ENCODE data around the gene ARHGAP10. TPM values are rescaled to one million over a fixed set of nuclear protein-coding genes. Genes with fewer than 3 reads are reported as not detected.

ARHGAP10 gene
- total RNA-seq, 2 donors from 2014 or later = 23.9 to 28.7 TPM

DNA sequence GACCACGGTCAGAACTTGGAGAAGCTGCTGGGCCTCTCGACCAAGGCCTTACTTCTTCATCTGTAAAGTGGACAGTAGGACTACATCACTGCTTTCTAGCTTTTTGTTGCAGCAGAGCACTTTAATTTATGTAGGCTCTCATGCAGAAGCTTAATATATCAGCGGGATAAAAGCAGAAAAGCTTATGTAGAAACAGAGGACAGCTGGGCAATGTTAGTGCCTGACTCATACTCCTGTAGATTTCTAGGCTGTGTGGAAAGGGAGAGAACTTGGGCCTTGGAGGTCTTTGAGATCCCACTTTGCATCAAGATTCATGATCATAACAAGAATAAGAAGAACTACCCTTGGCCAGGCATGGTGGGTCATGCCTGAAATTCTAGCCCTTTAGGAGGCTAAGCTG is 91.2 kb downstream of the ARHGAP10 start:
- intact Hi-C loops (cut with DNase I) = no loop called here
- Histone ChIP-seq H3K27me3 (no peaks in the 10 kb centered on the region), H3K27ac (peak overlapping the region in 3 of 4 donors; percentile 56 to 71 (median 63)), H3K4me3 (no peak overlapping the region), H3K9me3 (no peaks in the 10 kb centered on the region), H3K36me3 (replicated peaks in 1 of 2; ENCODE audit: insufficient read depth in 1 of 2, low read depth in 2 of 2) (no peaks in the 10 kb centered on the region), H3K4me1 (peaks cover 63% of the 10 kb centered on the region)
- DNase-seq (no peak), ATAC-seq (no peak)
- TF ChIP-seq POLR2A (IDR thresholded peaks at IDR 0.05) (no peak), CTCF (IDR thresholded peaks at IDR 0.05) (no peak)
- WGBS, 2 donors = 94 to 96% methylated on average over 3 of the region's 3 CpGs

DNA sequence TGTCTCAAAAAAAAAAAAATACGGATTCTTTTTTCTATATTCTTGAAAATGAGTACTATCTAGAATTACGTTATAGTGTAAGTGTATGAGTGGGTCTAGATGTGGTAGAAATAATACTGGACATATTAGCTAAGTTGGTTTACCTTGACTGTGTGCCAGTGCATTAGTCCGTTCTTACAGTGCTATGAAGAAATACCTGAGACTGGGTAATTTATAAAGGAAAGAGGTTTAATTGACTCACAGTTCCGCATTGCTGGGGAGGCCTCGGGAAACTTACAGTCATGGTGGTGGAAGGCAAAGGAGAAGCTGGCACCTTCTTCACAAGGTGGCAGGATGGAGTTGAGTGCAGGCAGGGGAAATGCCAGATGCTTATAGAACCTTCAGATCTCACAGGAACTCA is 92.4 kb downstream of the ARHGAP10 start:
- no peak for TF ChIP-seq CTCF (IDR thresholded peaks at IDR 0.05)
- TF ChIP-seq POLR2A (IDR thresholded peaks at IDR 0.05) = no peak
- Histone ChIP-seq H3K4me3 (no peak overlapping the region), H3K27ac (no peak overlapping the region), H3K27me3 (no peaks in the 10 kb centered on the region), H3K36me3 (replicated peaks in 1 of 2; ENCODE audit: insufficient read depth in 1 of 2, low read depth in 2 of 2) (no peaks in the 10 kb centered on the region), H3K9me3 (no peaks in the 10 kb centered on the region), H3K4me1 (peaks cover 71% of the 10 kb centered on the region)
- WGBS, 2 donors = 77 to 78% methylated on average over 5 of the region's 5 CpGs
- ATAC-seq (no peak), DNase-seq (no peak)
- intact Hi-C loops (cut with DNase I) = no loop called here

DNA sequence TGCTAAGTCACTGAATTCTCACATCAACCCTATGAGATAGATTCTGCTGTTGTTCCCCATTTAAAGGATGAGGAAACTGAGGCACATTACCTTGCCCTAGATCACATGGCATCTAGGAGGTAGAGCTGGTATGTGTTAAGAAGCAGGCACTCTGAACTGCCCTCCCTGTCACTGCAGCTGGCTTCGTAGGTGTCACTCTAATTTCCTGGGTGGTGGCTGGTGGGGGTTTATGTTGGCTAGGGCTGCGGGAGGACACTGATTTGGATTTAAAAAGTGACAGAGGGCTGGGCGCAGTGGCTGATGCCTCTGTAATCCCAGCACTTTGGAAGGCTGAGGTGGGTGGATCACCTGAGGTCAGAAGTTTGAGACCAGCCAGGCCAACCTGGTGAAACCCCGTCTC is 93.0 kb downstream of the ARHGAP10 start:
- Histone ChIP-seq H3K36me3 (replicated peaks in 1 of 2; ENCODE audit: insufficient read depth in 1 of 2, low read depth in 2 of 2) (no peaks in the 10 kb centered on the region), H3K4me3 (no peak overlapping the region), H3K27ac (peak overlapping the region in 1 of 4 donors; percentile 89), H3K9me3 (no peaks in the 10 kb centered on the region), H3K4me1 (peaks cover 76% of the 10 kb centered on the region), H3K27me3 (no peaks in the 10 kb centered on the region)
- TF ChIP-seq CTCF (IDR thresholded peaks at IDR 0.05) = no peak
- TF ChIP-seq POLR2A (IDR thresholded peaks at IDR 0.05) = no peak
- DNase-seq (no peak), ATAC-seq (no peak)
- WGBS, 2 donors = 99 to 100% methylated on average over 4 of the region's 4 CpGs
- intact Hi-C loops (cut with DNase I) = no loop called here

GRCh38 chr4:147825451-147826287 is 93.8 kb downstream of the ARHGAP10 start:
- 26 to 42% methylated on average over 8 of the region's 8 CpGs for WGBS, 2 donors
- H3K4me3 ChIP-seq = no peak overlapping the region
- no peaks in the 10 kb centered on the region for H3K9me3 ChIP-seq
- TF ChIP-seq POLR2A (IDR thresholded peaks at IDR 0.05) (peak in 1 of 3 donors; percentile 15), CTCF (IDR thresholded peaks at IDR 0.05) (no peak)
- ATAC-seq (peak; percentile 76), DNase-seq (peak; percentile 89 to 96 (median 91))
- no peaks in the 10 kb centered on the region for H3K27me3 ChIP-seq
- H3K36me3 ChIP-seq (replicated peaks in 1 of 2; ENCODE audit: insufficient read depth in 1 of 2, low read depth in 2 of 2) = no peaks in the 10 kb centered on the region
- peak overlapping the region; percentile 79 to 90 (median 86) for H3K27ac ChIP-seq
- H3K4me1 ChIP-seq = peaks cover 80% of the 10 kb centered on the region
- intact Hi-C loops (cut with DNase I) = no loop called here

- 36 to 39% methylated on average over 5 of the region's 5 CpGs for WGBS, 2 donors
- TF ChIP-seq POLR2A (IDR thresholded peaks at IDR 0.05) (peak in 1 of 3 donors; percentile 32), CTCF (IDR thresholded peaks at IDR 0.05) (no peak)
- intact Hi-C loops (cut with DNase I) = no loop called here
- DNase-seq (peak; percentile 73 to 87 (median 84)), ATAC-seq (peak; percentile 86)
- Histone ChIP-seq H3K9me3 (no peaks in the 10 kb centered on the region), H3K4me3 (no peak overlapping the region), H3K36me3 (replicated peaks in 1 of 2; ENCODE audit: insufficient read depth in 1 of 2, low read depth in 2 of 2) (no peaks in the 10 kb centered on the region), H3K4me1 (peaks cover 81% of the 10 kb centered on the region), H3K27me3 (no peaks in the 10 kb centered on the region), H3K27ac (peak overlapping the region; percentile 79 to 90 (median 86))
Measured at GRCh38 chr4:147826288-147826646, 94.4 kb downstream of the ARHGAP10 start.
